ENCODE measurements around the gene MED13L.

DNA sequence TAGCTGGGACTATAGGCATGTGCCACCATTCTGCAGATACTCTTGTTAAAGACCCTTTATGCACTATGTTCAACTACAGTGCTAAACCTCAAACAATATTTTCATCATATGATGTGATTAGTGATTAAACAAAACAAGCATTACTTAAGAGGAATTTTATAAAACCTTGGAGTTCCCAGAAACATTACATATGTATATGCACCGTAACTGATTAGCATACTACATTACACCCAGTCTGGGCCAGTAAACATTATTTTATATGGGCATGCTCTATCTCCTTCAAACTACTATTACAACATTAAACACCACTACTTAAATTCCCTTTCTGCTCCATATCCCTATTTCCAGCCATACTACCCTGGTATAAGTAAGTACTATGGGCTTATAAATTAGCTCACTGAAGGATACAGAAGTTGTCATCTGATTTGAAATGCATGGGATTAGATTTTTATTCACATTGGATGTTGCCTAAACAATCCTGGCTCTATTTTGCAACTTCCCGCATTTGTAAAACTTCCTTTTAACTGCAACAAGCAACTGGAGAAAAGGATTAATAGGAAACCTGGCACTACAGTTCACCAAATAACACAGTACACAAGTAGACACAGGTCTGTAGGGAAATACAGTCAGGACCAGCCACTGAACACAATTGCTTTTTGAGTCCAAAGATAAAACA is 205.8 kb downstream of the MED13L start:
- TF ChIP-seq CTCF (IDR thresholded peaks at IDR 0.05) (no peak), EP300 (IDR thresholded peaks at IDR 0.05; ENCODE audit: borderline replicate concordance in 1 of 2, low read depth in 1 of 2, low read length in 1 of 2) (no peak), SIN3A (IDR thresholded peaks at IDR 0.05; ENCODE audit: borderline replicate concordance, low read depth, low read length) (no peak), USF2 (IDR thresholded peaks at IDR 0.05; ENCODE audit: borderline replicate concordance, low read depth, low read length) (no peak), EZH2phosphoT487 (IDR thresholded peaks at IDR 0.05; ENCODE audit: borderline replicate concordance, low read depth) (no peak), POLR2AphosphoS5 (IDR thresholded peaks at IDR 0.05; ENCODE audit: low read depth, low read length) (no peak)

Data from SK-N-SH (cell line).